Right cardiac atrium (tissue), 5 donors: Measurements from ENCODE around the gene TRIM40. TPM values are rescaled to one million over a fixed set of nuclear protein-coding genes. Genes with fewer than 3 reads are reported as not detected.

ENCODE experiments used
- ATAC-seq, 2 donors: fragments of 200-7000 bp; cut with Tn5 transposase; one replicate each; pipeline versions ENCODE4 v1.8.0 to v1.9.1; 2020; ENCODE audit warnings: moderate library complexity in 2 of 2, mild to moderate bottlenecking in 1 of 2
- DNase-seq, 3 donors: peaks; one replicate each; pipeline ENCODE4 v3.0.0-alpha.2; 2020
- H3K27ac ChIP-seq: one replicate; pipeline ENCODE4 v1.5.1; 2013; ENCODE audit warnings: mild to moderate bottlenecking, low read length, control low read depth, moderate library complexity
- H3K27me3 ChIP-seq: one replicate; pipeline ENCODE4 v1.6.1; 2013; ENCODE audit not compliant: control insufficient read depth, insufficient read depth
- H3K4me1 ChIP-seq: one replicate; pipeline ENCODE4 v1.6.1; 2013; ENCODE audit warnings: low read length; ENCODE audit not compliant: control insufficient read depth, insufficient read depth
- H3K4me3 ChIP-seq: one replicate; pipeline ENCODE4 v1.5.1; 2013; ENCODE audit warnings: low read length, control low read depth
- H3K9me3 ChIP-seq: one replicate; pipeline ENCODE4 v1.6.1; 2013; ENCODE audit warnings: low read length; ENCODE audit not compliant: control insufficient read depth
- WGBS: extraction: QIAGEN DNeasy Blood & Tissue Kit; methylation state at CpG from one replicate; pipeline ENCODE4 v1.1.7; 2013; 5-methylcytosine and 5-hydroxymethylcytosine counted together
- intact Hi-C, 4 donors: fragments of 100-400 bp; cut with DNase I; formaldehyde crosslinking; loops; one replicate each; pipeline versions ENCODE4 v1.11.0 to v1.14.0; 2022 to 2023
- polyA plus RNA-seq: library from polyadenylated mRNA; stranded (reverse); fragments of 200-250 nt; gene quantifications from one replicate; pipeline ENCODE4 v1.2.3, GENCODE V29; 2013
- total RNA-seq, 4 donors: library from RNA; stranded (reverse); fragmentation: NEBNext Ultra II Directional; extraction: Animal tissue kit (Norgen Biotek cat#: 25700); gene quantifications; one replicate each; pipeline ENCODE4 v1.2.1, GENCODE V29; 2021
- donor health status: healthy with polysubstance abuse.
- donor health status: DM: no; HTN: yes; CAD: no.
- donor health status: DM: no; HTN: no; CAD: no.
- donor health status: DM: no; HTN: yes; CAD: no; lungs with severe emphysema.
- donor health status: DM: yes; HTN: yes; CAD: no.

TRIM40 gene
- total and polyA plus RNA-seq, 5 donors, result not detected

DNA sequence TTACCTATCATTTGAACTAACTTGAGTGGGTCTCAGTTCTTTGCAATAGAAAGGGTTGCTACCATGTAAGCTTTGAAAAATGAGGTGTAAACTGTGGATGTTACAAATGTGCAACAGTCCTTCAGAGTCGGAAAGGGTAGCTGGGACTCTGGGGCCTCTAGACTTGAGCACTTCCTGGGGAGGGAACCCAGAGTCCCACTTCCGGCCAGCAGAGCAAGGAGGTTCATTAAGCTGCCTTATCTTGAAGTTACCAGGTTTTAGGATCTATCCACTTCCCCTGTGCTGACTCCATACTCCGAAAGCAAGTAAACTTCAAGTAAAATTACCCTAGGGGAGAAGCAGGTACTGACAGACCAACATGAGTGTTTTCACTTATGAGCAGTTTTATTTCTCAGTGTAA lies 15.6 kb downstream of the TRIM40 start:
- H3K27ac ChIP-seq, result no peak overlapping the region
- 44% methylated on average over 3 of the region's 3 CpGs for WGBS
- ATAC-seq (no peak), DNase-seq (no peak)
- no peak overlapping the region for H3K4me3 ChIP-seq
- intact Hi-C loops, result no loop called here
- no peaks in the 10 kb centered on the region for H3K27me3 ChIP-seq
- H3K4me1 ChIP-seq, result peaks cover 2% of the 10 kb centered on the region
- H3K9me3 ChIP-seq, result no peaks in the 10 kb centered on the region

DNA sequence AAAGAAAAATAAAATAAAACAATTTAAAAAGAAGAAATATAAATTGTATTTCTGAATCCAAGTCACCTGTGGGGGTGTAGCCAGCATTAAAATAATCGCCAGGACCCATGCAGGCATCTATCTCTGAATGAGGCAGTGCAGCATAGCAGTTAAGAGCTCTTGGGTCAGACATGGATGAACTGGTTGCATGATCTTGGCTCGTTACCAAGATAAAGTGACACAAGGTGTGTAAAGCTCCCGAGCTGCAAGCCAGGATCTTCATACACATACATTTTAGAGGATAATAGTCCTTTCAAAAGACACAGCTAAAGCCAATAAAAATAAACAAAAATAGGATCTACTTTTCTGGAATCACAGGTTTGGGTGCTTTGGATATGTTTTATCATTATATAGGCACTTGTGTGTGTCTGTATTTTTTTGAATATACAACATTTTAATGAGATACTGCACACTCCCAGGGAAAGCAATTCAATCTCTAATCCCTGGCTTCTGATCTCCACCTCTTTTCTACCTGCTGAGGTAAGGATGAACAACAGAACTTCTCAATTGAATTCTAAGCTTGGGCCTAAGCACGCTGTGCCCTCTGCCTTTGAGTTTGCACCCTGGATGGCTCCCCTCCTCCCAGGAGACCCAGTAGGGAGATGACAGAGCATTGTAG lies 16.2 kb downstream of the TRIM40 start:
- Histone ChIP-seq H3K9me3 (no peaks in the 10 kb centered on the region), H3K4me1 (peaks cover 2% of the 10 kb centered on the region), H3K27me3 (no peaks in the 10 kb centered on the region), H3K4me3 (no peak overlapping the region), H3K27ac (no peak overlapping the region)
- intact Hi-C loops, result no loop called here
- ATAC-seq, result no peak
- DNase-seq, result no peak
- WGBS, result 64% methylated on average over 4 of the region's 4 CpGs

DNA sequence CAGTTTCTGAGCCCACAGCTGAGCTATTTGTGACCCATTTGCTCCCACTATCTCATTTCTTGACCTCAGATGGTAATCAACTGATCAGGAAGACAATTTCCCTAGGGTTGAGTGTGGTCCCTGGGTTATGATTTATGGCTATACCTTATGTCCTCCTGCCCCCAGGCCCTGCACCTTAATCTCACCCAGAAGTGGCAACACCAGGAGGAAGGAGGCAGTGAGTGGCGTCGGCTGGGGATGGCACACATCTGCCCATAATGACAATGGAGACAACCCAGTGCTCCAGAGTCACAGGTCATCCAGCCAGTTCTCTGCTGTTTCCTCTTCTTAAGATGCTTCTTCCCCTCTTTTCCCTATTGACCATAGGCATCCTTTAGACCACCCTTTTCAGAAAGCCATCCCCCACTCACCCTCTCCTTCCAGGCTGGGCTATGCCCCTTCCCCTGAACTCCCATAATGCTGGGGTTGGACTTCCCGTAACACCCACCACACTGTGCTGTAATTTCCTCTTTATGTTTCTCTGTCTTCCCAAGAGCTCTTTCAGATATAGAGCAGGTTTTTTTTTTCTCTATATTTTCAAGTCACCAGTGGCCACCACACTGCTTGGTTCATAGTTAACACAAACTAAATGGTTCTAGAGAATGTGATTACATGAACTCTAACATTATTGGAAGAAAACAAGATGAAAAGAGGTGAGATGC lies 17.1 kb downstream of the TRIM40 start:
- no peak overlapping the region for H3K27ac ChIP-seq
- intact Hi-C loops, result no loop called here
- H3K9me3 ChIP-seq, result no peaks in the 10 kb centered on the region
- DNase-seq (no peak), ATAC-seq (no peak)
- no peak overlapping the region for H3K4me3 ChIP-seq
- H3K4me1 ChIP-seq, result peaks cover 2% of the 10 kb centered on the region
- WGBS, result 63% methylated on average over 3 of the region's 3 CpGs
- H3K27me3 ChIP-seq, result no peaks in the 10 kb centered on the region

DNA sequence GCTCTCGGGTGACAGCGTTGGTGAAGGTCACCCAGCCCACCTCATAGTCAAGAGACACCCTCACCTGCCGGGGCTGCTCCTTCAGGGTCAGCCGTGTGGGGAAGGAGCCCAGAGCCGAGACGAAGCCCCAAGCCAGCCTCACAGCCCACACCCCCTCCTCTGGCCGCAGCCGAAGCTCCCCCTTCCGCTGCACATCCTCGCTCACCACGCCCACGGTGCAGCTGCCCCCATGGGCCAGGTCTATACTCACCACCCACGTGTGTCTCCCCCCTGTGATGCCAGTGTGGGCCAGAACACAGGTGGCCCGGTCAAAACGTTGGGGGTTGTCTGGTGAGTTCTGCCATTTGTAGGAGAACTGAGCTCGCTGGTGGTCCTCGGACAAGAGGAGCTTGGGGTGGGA lies 18.1 kb downstream of the TRIM40 start:
- 89% methylated on average over 17 of the region's 17 CpGs for WGBS
- H3K9me3 ChIP-seq, result no peaks in the 10 kb centered on the region
- H3K4me3 ChIP-seq, result no peak overlapping the region
- H3K4me1 ChIP-seq, result peaks cover 2% of the 10 kb centered on the region
- no peak for DNase-seq
- H3K27ac ChIP-seq, result no peak overlapping the region
- intact Hi-C loops, result no loop called here
- no peak for ATAC-seq
- no peaks in the 10 kb centered on the region for H3K27me3 ChIP-seq

DNA sequence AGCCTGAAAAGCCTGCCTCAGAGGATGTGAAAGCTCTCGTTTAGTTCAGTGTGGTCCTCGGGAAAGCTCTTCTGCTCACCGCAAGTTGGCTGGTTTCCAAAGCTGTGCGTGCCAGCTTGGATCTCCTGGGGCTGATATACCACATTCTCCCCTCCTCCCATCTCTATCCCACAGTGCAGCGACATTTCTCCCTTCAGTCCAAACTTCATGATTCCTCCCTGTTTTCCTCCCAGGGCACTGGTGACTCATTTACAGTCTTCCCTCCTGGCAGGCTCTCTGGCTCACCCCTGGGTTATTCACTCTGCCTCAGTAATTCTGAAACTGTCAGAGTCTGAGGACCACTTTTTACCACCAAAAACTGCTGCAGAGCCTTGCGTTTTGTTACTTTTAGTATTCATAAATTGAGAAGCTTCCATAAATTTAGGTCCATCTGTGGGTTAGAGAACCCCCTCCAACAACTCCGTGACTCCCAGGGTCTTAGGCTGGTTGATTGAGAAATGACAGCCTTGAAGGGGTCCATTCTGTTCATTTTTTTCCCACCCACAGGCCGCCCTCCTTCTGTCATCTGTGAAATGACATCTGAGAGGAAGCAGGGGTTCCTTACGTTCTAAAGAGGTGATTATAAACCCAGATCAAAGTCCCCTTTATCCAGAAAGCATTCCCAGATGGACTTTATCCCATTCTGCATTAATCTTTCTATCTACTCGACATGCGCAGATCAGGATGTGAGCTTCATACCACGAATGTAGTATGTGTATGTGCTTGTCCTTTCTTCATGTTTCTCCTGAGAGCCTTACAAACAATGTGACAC lies 19.0 kb downstream of the TRIM40 start:
- intact Hi-C loops, result no loop called here
- Histone ChIP-seq H3K27me3 (no peaks in the 10 kb centered on the region), H3K4me3 (no peak overlapping the region), H3K9me3 (no peaks in the 10 kb centered on the region), H3K4me1 (peaks cover 2% of the 10 kb centered on the region), H3K27ac (no peak overlapping the region)
- WGBS, result 55% methylated on average over 12 of the region's 12 CpGs
- peak; percentile 36 to 57 for ATAC-seq
- no peak for DNase-seq

DNA sequence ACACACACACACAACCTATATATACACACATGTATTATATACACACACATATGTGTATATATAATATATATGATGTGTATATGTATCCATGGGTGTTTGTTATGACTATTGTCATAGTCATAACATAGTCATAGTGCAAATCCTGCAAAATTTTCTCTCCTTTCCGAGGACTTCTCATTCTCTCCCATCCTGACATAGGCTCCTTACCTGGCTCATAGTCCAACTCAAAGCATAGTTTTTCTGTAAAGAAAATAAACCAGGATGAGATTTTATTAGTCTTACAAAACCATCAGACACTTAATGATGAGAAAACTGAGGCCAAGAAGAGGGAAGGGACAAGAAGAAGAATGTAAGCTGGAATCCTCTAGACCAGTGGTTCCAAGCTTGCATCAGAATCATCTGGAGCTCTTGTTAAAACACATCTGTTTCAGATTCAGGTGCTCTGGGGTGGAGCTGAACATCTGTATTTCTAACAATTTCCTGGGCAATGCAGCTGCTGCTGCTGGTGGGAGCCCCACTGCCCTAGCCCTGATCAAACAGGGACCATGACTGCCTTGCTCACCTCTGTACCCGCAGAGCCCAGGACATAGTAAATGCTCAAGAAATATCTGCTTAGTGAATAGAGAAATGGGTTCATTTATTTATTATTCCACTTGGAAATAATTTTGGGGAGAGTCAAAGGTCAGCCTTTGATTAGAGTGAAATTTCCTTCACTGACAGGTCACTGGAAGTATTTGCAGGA lies 19.8 kb downstream of the TRIM40 start:
- Histone ChIP-seq H3K4me1 (peaks cover 2% of the 10 kb centered on the region), H3K4me3 (no peak overlapping the region), H3K9me3 (no peaks in the 10 kb centered on the region), H3K27me3 (no peaks in the 10 kb centered on the region), H3K27ac (no peak overlapping the region)
- WGBS, result 93% methylated on average over 2 of the region's 2 CpGs
- ATAC-seq (peak in 1 of 2 donors; percentile 19), DNase-seq (no peak)
- intact Hi-C loops, result no loop called here

DNA sequence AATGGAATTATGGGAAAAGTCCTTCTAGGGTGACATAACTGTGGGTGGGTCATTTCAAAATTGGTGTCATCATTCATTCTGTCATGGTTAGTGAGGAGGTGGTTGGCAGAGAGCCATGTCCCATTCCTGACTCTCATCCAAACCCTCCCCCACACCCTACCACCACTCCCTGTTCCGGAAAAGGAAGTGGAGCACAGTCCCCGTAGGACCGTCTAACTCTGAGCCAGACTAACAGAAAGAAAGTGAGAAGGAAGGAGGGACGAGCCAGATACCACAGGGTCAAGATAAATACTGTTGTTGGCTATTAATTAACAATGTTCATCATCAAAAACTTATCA lies 20.3 kb downstream of the TRIM40 start:
- WGBS, result 9% methylated on average over 4 of the region's 4 CpGs
- no peaks in the 10 kb centered on the region for H3K27me3 ChIP-seq
- ATAC-seq (peak; percentile 71 to 93), DNase-seq (peak in 2 of 3 donors; percentile 71 to 72)
- peaks cover 2% of the 10 kb centered on the region for H3K4me1 ChIP-seq
- intact Hi-C loops, result no loop called here
- no peaks in the 10 kb centered on the region for H3K9me3 ChIP-seq
- no peak overlapping the region for H3K4me3 ChIP-seq
- no peak overlapping the region for H3K27ac ChIP-seq

DNA sequence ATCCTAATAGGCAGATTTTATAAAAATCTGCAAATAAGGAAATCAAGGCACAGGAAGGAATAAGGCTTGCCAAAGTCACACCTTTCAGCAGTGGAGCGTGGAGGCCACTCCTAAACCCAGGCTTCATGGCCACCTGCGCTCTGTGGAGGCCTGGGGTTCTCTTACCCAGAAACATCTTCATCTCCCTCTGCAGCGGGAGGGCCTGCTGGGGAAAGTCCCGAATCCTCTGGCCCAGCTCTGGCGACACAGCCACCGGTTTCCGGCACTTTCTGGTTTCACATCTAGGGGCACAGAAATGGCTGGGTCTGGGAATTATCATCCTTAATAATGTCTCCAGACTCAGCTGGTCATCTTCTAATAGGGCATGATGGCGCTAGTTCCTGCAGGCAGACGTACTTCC lies 20.8 kb downstream of the TRIM40 start:
- Histone ChIP-seq H3K9me3 (no peaks in the 10 kb centered on the region), H3K4me3 (no peak overlapping the region), H3K27ac (no peak overlapping the region), H3K4me1 (peaks cover 2% of the 10 kb centered on the region), H3K27me3 (no peaks in the 10 kb centered on the region)
- intact Hi-C loops, result no loop called here
- no peak for DNase-seq
- WGBS, result 88% methylated on average over 9 of the region's 9 CpGs
- ATAC-seq, result no peak

DNA sequence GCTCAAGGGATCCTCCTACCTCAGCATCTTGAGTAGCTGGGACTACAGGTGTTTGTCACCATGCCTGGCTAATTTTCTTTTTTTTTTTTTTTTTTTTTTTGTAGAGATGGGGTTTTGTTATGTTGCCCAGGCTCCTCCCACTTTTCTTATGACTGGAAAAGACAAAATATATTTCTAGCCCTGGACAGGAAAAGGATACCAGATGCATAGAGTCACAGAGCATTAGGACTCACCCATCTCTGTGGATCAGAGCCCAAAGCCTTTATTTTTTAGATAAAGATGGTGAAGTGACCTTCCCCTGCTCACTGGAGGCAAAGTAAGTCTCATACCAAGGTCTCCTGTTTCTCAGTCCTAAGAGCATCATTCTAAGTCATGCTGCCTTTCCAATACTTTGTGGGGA lies 21.6 kb downstream of the TRIM40 start:
- no peaks in the 10 kb centered on the region for H3K27me3 ChIP-seq
- intact Hi-C loops, result no loop called here
- ATAC-seq, result no peak
- H3K9me3 ChIP-seq, result no peaks in the 10 kb centered on the region
- no peak overlapping the region for H3K4me3 ChIP-seq
- DNase-seq, result no peak
- no peak overlapping the region for H3K27ac ChIP-seq
- peaks cover 2% of the 10 kb centered on the region for H3K4me1 ChIP-seq

DNA sequence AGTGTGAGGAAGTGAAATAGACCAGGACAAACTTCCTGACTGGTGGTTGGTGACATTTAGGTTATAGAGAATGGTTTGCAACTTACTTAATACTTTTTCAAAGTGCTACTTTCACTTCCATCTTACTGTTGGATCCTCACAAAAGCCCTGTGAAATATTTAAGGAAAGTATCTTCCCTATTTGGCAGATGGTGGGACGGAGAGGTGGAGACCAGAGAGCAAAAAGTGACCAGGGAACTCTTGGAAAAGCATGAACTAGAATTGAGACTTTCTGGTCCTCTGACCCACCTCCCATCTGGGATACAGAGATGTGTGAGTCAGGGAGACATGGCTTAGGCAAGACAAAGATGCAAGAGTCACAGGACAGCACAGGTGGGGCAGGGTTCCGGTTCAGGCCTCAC lies 22.1 kb downstream of the TRIM40 start:
- Histone ChIP-seq H3K4me3 (no peak overlapping the region), H3K9me3 (no peaks in the 10 kb centered on the region), H3K4me1 (peaks cover 2% of the 10 kb centered on the region), H3K27ac (no peak overlapping the region), H3K27me3 (no peaks in the 10 kb centered on the region)
- DNase-seq (no peak), ATAC-seq (no peak)
- WGBS, result 81% methylated on average over 2 of the region's 2 CpGs
- intact Hi-C loops, result no loop called here
